ENCODE measurements around the gene CPAMD8. TPM values are rescaled to one million over a fixed set of nuclear protein-coding genes. Genes with fewer than 3 reads are reported as not detected.
"Not testable (repeated sequence)": the region's sequence is repeated elsewhere in the genome, so short reads cannot be mapped to it uniquely, and the experiment has no call there.

CPAMD8 gene
- total RNA-seq, 2 donors from 2014 or later = 0.28 to 0.43 TPM

- no peaks in the 10 kb centered on the region for H3K36me3 Mint-ChIP-seq (ENCODE audit: insufficient read depth in 2 of 2)
- no peak overlapping the region for H3K4me3 Mint-ChIP-seq
- ATAC-seq (replicated peaks in 1 of 2) (no peak), DNase-seq (no peak)
- H3K4me1 Mint-ChIP-seq (ENCODE audit: low read depth) = peaks cover 12% of the 10 kb centered on the region
- H3K27ac Mint-ChIP-seq = no peak overlapping the region
- H3K9me3 Mint-ChIP-seq = peaks cover 0 to 2% of the 10 kb centered on the region in 2 donors
- no peaks in the 10 kb centered on the region for H3K27me3 Mint-ChIP-seq (ENCODE audit: low read depth)
These were observed 20.0 kb downstream of the CPAMD8 start for GRCh38 chr19:17006579-17006978.

- peaks cover 0 to 2% of the 10 kb centered on the region in 2 donors for H3K9me3 Mint-ChIP-seq
- ATAC-seq (replicated peaks in 1 of 2) = no peak
- H3K4me1 Mint-ChIP-seq (ENCODE audit: low read depth) = peaks cover 25% of the 10 kb centered on the region
- no peak for DNase-seq
- no peak overlapping the region for H3K4me3 Mint-ChIP-seq
- no peak overlapping the region for H3K27ac Mint-ChIP-seq
- no peaks in the 10 kb centered on the region for H3K27me3 Mint-ChIP-seq (ENCODE audit: low read depth)
- no peaks in the 10 kb centered on the region for H3K36me3 Mint-ChIP-seq (ENCODE audit: insufficient read depth in 2 of 2)
These were observed 21.6 kb downstream of the CPAMD8 start for GRCh38 chr19:17005000-17005399.

- Mint-ChIP-seq H3K4me3 (no peak overlapping the region), H3K27ac (no peak overlapping the region), H3K9me3 (no peaks in the 10 kb centered on the region), H3K27me3 (ENCODE audit: low read depth) (no peaks in the 10 kb centered on the region), H3K36me3 (ENCODE audit: insufficient read depth in 2 of 2) (no peaks in the 10 kb centered on the region), H3K4me1 (ENCODE audit: low read depth) (peaks cover 25% of the 10 kb centered on the region)
- ATAC-seq (replicated peaks in 1 of 2) (no peak), DNase-seq (no peak)
These were observed 22.2 kb downstream of the CPAMD8 start for GRCh38 chr19:17004386-17004785.

GRCh38 chr19:17002455-17002854 lies 24.2 kb downstream of the CPAMD8 start:
- Mint-ChIP-seq H3K27me3 (ENCODE audit: low read depth) (no peaks in the 10 kb centered on the region), H3K4me1 (ENCODE audit: low read depth) (peaks cover 25% of the 10 kb centered on the region), H3K9me3 (peaks cover 4 to 5% of the 10 kb centered on the region in 2 donors), H3K4me3 (peak overlapping the region in 1 of 2 donors; percentile 67), H3K36me3 (ENCODE audit: insufficient read depth in 2 of 2) (peaks cover 3 to 4% of the 10 kb centered on the region in 2 donors), H3K27ac (no peak overlapping the region)
- DNase-seq (no peak), ATAC-seq (replicated peaks in 1 of 2) (no peak)

- Mint-ChIP-seq H3K36me3 (ENCODE audit: insufficient read depth in 2 of 2) (peaks cover 3 to 4% of the 10 kb centered on the region in 2 donors), H3K27me3 (ENCODE audit: low read depth) (no peaks in the 10 kb centered on the region), H3K4me1 (ENCODE audit: low read depth) (peaks cover 25% of the 10 kb centered on the region), H3K4me3 (peak overlapping the region; percentile 54 to 67), H3K9me3 (peaks cover 4 to 5% of the 10 kb centered on the region in 2 donors), H3K27ac (peak overlapping the region; percentile 75)
- peak; percentile 85 to 93 for ATAC-seq (replicated peaks in 1 of 2)
- DNase-seq = peak; percentile 65 to 70
These were observed 24.9 kb downstream of the CPAMD8 start for GRCh38 chr19:17001603-17002183.

GRCh38 chr19:16998635-16999194 lies 27.9 kb downstream of the CPAMD8 start:
- H3K36me3 Mint-ChIP-seq (ENCODE audit: insufficient read depth in 2 of 2) = peaks cover 3 to 4% of the 10 kb centered on the region in 2 donors
- no peak overlapping the region for H3K4me3 Mint-ChIP-seq
- H3K9me3 Mint-ChIP-seq = peaks cover 5 to 6% of the 10 kb centered on the region in 2 donors

GRCh38 chr19:16996838-16997490 lies 29.6 kb downstream of the CPAMD8 start:
- H3K36me3 Mint-ChIP-seq (ENCODE audit: insufficient read depth in 2 of 2); ATAC-seq (replicated peaks in 1 of 2); H3K9me3 Mint-ChIP-seq; DNase-seq; H3K4me3 Mint-ChIP-seq; H3K27ac Mint-ChIP-seq; H3K27me3 Mint-ChIP-seq (ENCODE audit: low read depth): not testable (repeated sequence)
- H3K4me1 Mint-ChIP-seq (ENCODE audit: low read depth) = peaks cover 16% of the 10 kb centered on the region

More at GRCh38 chr19:16998635-16999194, 27.9 kb downstream of the CPAMD8 start:
- ATAC-seq (replicated peaks in 1 of 2) = no peak
- Mint-ChIP-seq H3K27me3 (ENCODE audit: low read depth) (no peaks in the 10 kb centered on the region), H3K27ac (no peak overlapping the region), H3K4me1 (ENCODE audit: low read depth) (peaks cover 25% of the 10 kb centered on the region)
- no peak for DNase-seq

GRCh38 chr19:16988661-16989060 lies 37.9 kb downstream of the CPAMD8 start:
- no peak for DNase-seq
- H3K9me3 Mint-ChIP-seq = peaks cover 4 to 6% of the 10 kb centered on the region in 2 donors
- ATAC-seq (replicated peaks in 1 of 2) = no peak
- H3K4me3 Mint-ChIP-seq = no peak overlapping the region
- no peaks in the 10 kb centered on the region for H3K4me1 Mint-ChIP-seq (ENCODE audit: low read depth)
- H3K27ac Mint-ChIP-seq = no peak overlapping the region
- peaks cover 0 to 5% of the 10 kb centered on the region in 2 donors for H3K36me3 Mint-ChIP-seq (ENCODE audit: insufficient read depth in 2 of 2)
- H3K27me3 Mint-ChIP-seq (ENCODE audit: low read depth) = no peaks in the 10 kb centered on the region

- H3K4me3 Mint-ChIP-seq = no peak overlapping the region
- no peak overlapping the region for H3K27ac Mint-ChIP-seq
- DNase-seq = no peak
- H3K9me3 Mint-ChIP-seq = peaks cover 4 to 6% of the 10 kb centered on the region in 2 donors
- peaks cover 3% of the 10 kb centered on the region in 2 donors for H3K36me3 Mint-ChIP-seq (ENCODE audit: insufficient read depth in 2 of 2)
- H3K4me1 Mint-ChIP-seq (ENCODE audit: low read depth) = no peaks in the 10 kb centered on the region
- H3K27me3 Mint-ChIP-seq (ENCODE audit: low read depth) = no peaks in the 10 kb centered on the region
- no peak for ATAC-seq (replicated peaks in 1 of 2)
These were observed 41.2 kb downstream of the CPAMD8 start for GRCh38 chr19:16985403-16985802.

GRCh38 chr19:16982586-16982985 lies 44.0 kb downstream of the CPAMD8 start:
- ATAC-seq (replicated peaks in 1 of 2); H3K4me1 Mint-ChIP-seq (ENCODE audit: low read depth); H3K27ac Mint-ChIP-seq; DNase-seq; H3K36me3 Mint-ChIP-seq (ENCODE audit: insufficient read depth in 2 of 2); H3K4me3 Mint-ChIP-seq: not testable (repeated sequence)
- H3K27me3 Mint-ChIP-seq (ENCODE audit: low read depth) = peaks cover 12% of the 10 kb centered on the region
- H3K9me3 Mint-ChIP-seq = peaks cover 15 to 16% of the 10 kb centered on the region in 2 donors

GRCh38 chr19:16978839-16979802 lies 47.5 kb downstream of the CPAMD8 start:
- DNase-seq = no peak
- no peak overlapping the region for H3K27ac Mint-ChIP-seq
- no peak overlapping the region for H3K4me3 Mint-ChIP-seq
- H3K36me3 Mint-ChIP-seq (ENCODE audit: insufficient read depth in 2 of 2) = peaks cover 3 to 5% of the 10 kb centered on the region in 2 donors
- H3K27me3 Mint-ChIP-seq (ENCODE audit: low read depth) = peaks cover 12% of the 10 kb centered on the region
- peaks cover 13 to 15% of the 10 kb centered on the region in 2 donors for H3K9me3 Mint-ChIP-seq
- H3K4me1 Mint-ChIP-seq (ENCODE audit: low read depth) = no peaks in the 10 kb centered on the region
- ATAC-seq (replicated peaks in 1 of 2) = no peak

GRCh38 chr19:16978156-16978555 lies 48.5 kb downstream of the CPAMD8 start:
- Mint-ChIP-seq H3K4me3 (no peak overlapping the region), H3K4me1 (ENCODE audit: low read depth) (no peaks in the 10 kb centered on the region), H3K9me3 (peaks cover 10 to 11% of the 10 kb centered on the region in 2 donors), H3K36me3 (ENCODE audit: insufficient read depth in 2 of 2) (peaks cover 0 to 3% of the 10 kb centered on the region in 2 donors), H3K27me3 (ENCODE audit: low read depth) (peaks cover 12% of the 10 kb centered on the region), H3K27ac (no peak overlapping the region)
- no peak for DNase-seq
- ATAC-seq (replicated peaks in 1 of 2) = no peak
